AG09319 (cell line): Measurements from ENCODE around the gene OSBPL5.

Experiments used
- DNase-seq: peaks from one replicate; pipeline ENCODE4 v3.0.0-alpha.2; 2010; ENCODE audit warnings: low read depth; ENCODE audit errors: extremely low read depth
- TF ChIP-seq, protein P1 (sequence below): IDR thresholded peaks from 2 replicates; pipeline ENCODE4 v1.5.1; 2011; ENCODE audit warnings: low read depth, mild to moderate bottlenecking, inconsistent platforms, low read length, moderate library complexity

OSBPL5 gene

DNA sequence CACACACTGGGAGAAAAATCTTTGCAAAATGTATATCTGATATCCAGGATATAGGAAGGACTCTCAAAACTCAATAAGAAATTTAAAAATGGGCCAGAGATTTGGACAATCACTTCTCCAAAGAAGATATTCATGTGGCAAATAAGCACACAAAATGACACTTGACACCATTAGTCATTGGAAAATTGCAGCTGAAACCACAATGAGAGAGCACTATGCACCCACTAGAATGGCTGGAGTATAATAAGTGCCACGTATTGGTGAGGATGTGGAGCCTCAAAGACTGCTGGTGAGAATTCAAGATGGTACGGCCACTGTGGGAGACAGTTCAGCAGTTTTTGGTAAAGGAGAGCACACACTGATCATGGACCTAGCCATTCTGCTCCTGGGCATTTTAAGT lies 12.8 kb upstream of the OSBPL5 start:
- TF ChIP-seq, protein P1, sequence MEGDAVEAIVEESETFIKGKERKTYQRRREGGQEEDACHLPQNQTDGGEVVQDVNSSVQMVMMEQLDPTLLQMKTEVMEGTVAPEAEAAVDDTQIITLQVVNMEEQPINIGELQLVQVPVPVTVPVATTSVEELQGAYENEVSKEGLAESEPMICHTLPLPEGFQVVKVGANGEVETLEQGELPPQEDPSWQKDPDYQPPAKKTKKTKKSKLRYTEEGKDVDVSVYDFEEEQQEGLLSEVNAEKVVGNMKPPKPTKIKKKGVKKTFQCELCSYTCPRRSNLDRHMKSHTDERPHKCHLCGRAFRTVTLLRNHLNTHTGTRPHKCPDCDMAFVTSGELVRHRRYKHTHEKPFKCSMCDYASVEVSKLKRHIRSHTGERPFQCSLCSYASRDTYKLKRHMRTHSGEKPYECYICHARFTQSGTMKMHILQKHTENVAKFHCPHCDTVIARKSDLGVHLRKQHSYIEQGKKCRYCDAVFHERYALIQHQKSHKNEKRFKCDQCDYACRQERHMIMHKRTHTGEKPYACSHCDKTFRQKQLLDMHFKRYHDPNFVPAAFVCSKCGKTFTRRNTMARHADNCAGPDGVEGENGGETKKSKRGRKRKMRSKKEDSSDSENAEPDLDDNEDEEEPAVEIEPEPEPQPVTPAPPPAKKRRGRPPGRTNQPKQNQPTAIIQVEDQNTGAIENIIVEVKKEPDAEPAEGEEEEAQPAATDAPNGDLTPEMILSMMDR: no peak
- DNase-seq: no peak

DNA sequence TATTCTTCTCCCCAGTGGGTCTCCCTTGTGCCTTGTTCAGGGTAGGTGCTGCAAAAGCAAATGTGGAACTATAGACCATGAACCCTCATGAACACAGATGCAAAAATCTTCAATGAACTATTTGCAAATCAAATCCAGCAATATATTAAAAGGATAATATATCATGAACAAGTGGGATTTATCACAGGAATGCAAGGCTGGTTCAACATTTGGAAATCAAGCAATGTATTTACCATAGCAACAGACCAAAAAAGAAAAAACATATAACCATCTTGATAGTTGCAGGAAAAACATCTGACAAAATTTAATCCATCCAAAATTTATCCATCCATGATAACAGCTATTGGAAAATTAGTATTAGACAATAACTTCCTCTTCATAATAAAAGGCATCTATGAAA lies 11.4 kb upstream of the OSBPL5 start:
- DNase-seq: no peak

DNA sequence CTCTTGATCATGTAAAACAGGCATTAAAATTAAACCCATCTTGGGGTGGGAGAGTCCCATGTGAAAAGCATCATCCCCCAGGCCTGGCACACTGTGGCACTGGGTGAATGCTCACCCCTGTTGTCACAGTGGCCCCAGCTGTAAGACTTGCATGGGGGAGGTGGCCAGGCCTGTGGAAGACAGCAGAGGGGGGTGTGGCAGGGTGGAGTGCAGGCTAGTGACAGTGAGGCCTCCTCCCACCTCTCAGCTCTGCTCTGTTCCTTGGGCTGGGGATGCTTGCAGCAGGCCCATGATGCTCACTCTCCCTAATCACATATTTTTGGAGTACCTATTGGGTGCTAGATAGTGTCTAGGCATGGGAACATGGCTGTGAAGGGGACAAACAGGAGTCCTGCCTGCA lies 10.1 kb upstream of the OSBPL5 start:
- TF ChIP-seq, protein P1: no peak
- no peak for DNase-seq

More for the DNA sequence above, 11.4 kb upstream of the OSBPL5 start:
- TF ChIP-seq, protein P1: no peak

- TF ChIP-seq, protein P1: no peak
- DNase-seq: no peak
These were observed 9.3 kb upstream of the OSBPL5 start for GRCh38 chr11:3174387-3174786.

DNA sequence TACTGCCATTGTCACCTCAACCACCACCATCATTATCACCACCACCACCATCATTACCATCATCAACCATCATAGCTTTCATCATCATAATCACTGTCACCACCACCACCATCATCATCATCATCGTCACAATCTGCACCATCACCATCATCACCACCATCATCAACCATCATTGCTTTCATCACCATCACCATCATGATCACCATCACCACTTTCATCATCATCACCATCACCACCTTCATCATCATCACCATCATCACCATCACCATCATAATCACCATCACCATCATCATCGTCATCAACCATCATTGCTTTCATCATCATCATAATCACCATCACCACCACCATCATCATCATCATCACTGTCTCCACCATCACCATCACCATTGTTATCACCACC lies 8.7 kb upstream of the OSBPL5 start:
- no peak for DNase-seq
- TF ChIP-seq, protein P1: no peak

- TF ChIP-seq, protein P1: no peak
- DNase-seq: no peak
These were observed 6.9 kb upstream of the OSBPL5 start for GRCh38 chr11:3171931-3172560.

DNA sequence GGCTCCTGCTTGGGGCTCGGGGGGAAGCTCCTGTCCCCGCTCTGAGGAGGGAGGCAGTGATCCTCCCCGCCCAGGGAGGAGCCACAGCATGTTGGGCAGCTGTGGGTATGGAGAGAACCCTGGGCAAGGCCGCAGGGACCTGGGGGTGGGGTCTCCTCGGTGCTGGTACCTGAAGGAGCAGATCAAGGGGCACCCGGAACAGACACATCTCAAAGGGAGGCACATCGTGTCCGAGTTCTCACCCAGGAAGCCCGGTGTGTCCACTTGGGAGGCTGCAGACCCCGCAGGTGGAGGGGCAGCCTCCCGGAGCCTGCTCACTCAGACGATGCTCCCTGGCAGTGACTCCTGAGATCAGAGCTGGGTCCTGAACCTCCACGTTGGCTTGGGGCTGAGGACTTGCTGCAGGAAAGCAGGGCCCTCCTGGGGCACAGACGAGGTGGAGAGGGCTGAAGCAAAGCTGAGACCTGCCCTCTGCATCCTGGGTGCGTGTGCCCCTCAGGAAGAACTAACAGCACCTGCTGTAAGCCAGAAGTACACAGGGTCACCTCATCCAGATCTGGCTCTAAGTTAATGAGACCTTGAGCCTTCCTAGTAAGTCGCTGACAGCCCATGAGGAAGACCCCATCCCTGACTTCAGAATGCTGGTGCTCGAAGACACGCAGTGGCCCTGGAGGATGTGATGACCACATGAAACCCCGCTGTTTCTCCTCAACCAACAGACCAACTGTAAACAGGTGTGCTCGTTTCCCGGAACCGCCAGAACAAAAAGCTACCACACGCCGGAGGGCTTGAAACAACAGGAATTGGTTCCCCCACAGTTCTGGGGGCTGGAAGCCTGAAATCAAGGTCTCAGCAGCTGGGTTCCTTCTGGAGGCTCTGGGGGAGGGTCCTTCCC lies 5.9 kb upstream of the OSBPL5 start:
- TF ChIP-seq, protein P1: no peak
- no peak for DNase-seq
